ENCODE measurements around the gene ABCG1. TPM values are rescaled to one million over a fixed set of nuclear protein-coding genes. Genes with fewer than 3 reads are reported as not detected.

Gene ABCG1
- total RNA-seq, 1 donor from 2014 or later: 1.6 TPM

DNA sequence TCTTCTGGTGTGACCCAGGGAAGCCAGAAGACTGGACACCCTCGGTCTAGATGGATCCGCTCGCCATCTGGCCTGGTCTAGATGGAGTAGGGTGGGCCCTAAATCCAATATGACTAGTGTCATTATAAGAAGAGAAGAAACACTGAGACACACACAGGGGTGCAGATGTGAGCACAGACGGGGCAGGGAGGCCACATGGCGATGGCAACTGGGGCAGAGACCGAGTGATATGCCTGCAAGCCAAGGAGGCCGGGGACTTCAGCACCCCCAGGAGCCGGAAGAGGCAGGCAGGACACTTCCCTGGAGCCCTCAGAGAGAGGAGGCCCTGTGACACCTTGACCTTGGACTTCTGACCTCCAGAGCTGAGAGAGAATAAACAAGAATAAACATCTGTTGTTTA, 101.9 kb downstream of the ABCG1 start:
- no peaks in the 10 kb centered on the region for H3K9me3 Mint-ChIP-seq (ENCODE audit: low read depth)
- no peak overlapping the region for H3K27ac Mint-ChIP-seq (ENCODE audit: unreplicated experiment)
- TF ChIP-seq, protein P1, sequence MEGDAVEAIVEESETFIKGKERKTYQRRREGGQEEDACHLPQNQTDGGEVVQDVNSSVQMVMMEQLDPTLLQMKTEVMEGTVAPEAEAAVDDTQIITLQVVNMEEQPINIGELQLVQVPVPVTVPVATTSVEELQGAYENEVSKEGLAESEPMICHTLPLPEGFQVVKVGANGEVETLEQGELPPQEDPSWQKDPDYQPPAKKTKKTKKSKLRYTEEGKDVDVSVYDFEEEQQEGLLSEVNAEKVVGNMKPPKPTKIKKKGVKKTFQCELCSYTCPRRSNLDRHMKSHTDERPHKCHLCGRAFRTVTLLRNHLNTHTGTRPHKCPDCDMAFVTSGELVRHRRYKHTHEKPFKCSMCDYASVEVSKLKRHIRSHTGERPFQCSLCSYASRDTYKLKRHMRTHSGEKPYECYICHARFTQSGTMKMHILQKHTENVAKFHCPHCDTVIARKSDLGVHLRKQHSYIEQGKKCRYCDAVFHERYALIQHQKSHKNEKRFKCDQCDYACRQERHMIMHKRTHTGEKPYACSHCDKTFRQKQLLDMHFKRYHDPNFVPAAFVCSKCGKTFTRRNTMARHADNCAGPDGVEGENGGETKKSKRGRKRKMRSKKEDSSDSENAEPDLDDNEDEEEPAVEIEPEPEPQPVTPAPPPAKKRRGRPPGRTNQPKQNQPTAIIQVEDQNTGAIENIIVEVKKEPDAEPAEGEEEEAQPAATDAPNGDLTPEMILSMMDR (IDR thresholded peaks at IDR 0.05): no peak
- no peaks in the 10 kb centered on the region for H3K36me3 Mint-ChIP-seq (ENCODE audit: low read depth)
- H3K4me3 Mint-ChIP-seq (ENCODE audit: unreplicated experiment): no peak overlapping the region
- DNase-seq (ENCODE audit: low spot score): no peak
- H3K27me3 Mint-ChIP-seq (ENCODE audit: low read depth): peaks cover 23% of the 10 kb centered on the region
- H3K4me1 Mint-ChIP-seq (ENCODE audit: low read depth): peaks cover 4% of the 10 kb centered on the region

DNA sequence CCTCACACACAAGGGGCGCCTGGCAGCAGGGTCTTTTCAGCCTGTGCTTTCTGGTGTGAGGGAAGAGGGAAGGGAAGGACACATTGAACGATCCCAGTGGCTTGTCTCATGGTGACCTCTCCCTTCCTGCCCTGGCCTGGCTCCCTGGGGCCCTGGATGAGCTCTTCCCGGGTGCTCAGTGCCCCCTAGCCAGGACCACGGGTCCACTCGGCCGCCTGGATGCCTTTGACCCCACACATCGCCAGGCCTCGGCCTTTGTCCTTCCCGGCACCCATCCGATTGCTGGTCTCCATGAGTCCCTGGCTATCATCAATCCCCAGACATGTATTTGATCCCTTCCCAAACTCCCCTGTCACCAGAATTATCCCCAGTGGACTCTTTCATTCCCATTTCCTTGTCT, 102.3 kb downstream of the ABCG1 start:
- Mint-ChIP-seq H3K27me3 (ENCODE audit: low read depth) (peaks cover 25% of the 10 kb centered on the region), H3K4me3 (ENCODE audit: unreplicated experiment) (no peak overlapping the region), H3K27ac (ENCODE audit: unreplicated experiment) (no peak overlapping the region), H3K4me1 (ENCODE audit: low read depth) (peaks cover 3% of the 10 kb centered on the region), H3K36me3 (ENCODE audit: low read depth) (no peaks in the 10 kb centered on the region), H3K9me3 (ENCODE audit: low read depth) (no peaks in the 10 kb centered on the region)
- TF ChIP-seq, protein P1 (IDR thresholded peaks at IDR 0.05): no peak
- DNase-seq (ENCODE audit: low spot score): no peak

DNA sequence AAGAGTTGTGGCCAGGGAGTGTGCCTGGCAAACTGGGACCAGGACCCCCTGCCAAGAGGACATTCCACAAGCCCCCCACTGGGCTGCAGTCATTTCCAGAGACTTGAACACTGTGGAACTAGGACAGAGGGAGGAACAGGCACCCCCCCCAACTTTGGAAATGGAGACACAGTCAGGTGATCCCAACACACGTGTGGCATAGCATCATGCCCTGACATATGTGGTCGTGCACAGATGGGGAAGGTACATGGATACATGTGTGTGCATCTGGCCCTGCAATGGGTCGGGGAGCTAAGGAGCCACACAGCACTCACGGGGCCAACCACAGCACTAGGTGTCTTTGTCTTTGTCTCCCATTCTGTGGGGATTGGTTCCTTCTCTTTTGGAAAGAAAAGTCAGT, 102.9 kb downstream of the ABCG1 start:
- TF ChIP-seq, protein P1 (IDR thresholded peaks at IDR 0.05): no peak
- H3K4me3 Mint-ChIP-seq (ENCODE audit: unreplicated experiment): no peak overlapping the region
- H3K27me3 Mint-ChIP-seq (ENCODE audit: low read depth): peaks cover 27% of the 10 kb centered on the region
- no peaks in the 10 kb centered on the region for H3K36me3 Mint-ChIP-seq (ENCODE audit: low read depth)
- H3K4me1 Mint-ChIP-seq (ENCODE audit: low read depth): no peaks in the 10 kb centered on the region
- no peak for DNase-seq (ENCODE audit: low spot score)
- no peaks in the 10 kb centered on the region for H3K9me3 Mint-ChIP-seq (ENCODE audit: low read depth)
- no peak overlapping the region for H3K27ac Mint-ChIP-seq (ENCODE audit: unreplicated experiment)

DNA sequence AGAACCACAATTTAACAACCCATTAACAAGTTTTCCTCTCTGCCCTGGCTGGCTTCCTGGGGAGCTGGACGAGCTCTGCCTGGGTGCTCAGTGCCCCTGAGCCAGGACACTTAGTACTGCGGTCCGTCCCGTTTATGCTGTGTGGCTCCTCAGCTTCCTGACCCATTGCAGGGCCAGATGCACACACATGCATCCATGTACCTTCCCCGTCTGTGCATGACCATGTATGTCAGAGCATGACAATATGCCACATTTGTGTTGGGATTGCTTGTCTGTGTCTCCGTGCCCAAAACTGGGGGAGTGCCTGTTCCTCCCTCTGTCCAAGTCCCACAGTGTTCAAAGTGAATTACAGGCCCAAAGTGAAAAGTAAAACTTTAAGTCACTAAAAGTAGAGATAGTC, 106.0 kb downstream of the ABCG1 start:
- TF ChIP-seq, protein P1 (IDR thresholded peaks at IDR 0.05): no peak
- Mint-ChIP-seq H3K4me1 (ENCODE audit: low read depth) (no peaks in the 10 kb centered on the region), H3K27ac (ENCODE audit: unreplicated experiment) (no peak overlapping the region), H3K27me3 (ENCODE audit: low read depth) (peaks cover 40% of the 10 kb centered on the region), H3K9me3 (ENCODE audit: low read depth) (peaks cover 7% of the 10 kb centered on the region), H3K4me3 (ENCODE audit: unreplicated experiment) (no peak overlapping the region), H3K36me3 (ENCODE audit: low read depth) (peaks cover 3% of the 10 kb centered on the region)
- no peak for DNase-seq (ENCODE audit: low spot score)

DNA sequence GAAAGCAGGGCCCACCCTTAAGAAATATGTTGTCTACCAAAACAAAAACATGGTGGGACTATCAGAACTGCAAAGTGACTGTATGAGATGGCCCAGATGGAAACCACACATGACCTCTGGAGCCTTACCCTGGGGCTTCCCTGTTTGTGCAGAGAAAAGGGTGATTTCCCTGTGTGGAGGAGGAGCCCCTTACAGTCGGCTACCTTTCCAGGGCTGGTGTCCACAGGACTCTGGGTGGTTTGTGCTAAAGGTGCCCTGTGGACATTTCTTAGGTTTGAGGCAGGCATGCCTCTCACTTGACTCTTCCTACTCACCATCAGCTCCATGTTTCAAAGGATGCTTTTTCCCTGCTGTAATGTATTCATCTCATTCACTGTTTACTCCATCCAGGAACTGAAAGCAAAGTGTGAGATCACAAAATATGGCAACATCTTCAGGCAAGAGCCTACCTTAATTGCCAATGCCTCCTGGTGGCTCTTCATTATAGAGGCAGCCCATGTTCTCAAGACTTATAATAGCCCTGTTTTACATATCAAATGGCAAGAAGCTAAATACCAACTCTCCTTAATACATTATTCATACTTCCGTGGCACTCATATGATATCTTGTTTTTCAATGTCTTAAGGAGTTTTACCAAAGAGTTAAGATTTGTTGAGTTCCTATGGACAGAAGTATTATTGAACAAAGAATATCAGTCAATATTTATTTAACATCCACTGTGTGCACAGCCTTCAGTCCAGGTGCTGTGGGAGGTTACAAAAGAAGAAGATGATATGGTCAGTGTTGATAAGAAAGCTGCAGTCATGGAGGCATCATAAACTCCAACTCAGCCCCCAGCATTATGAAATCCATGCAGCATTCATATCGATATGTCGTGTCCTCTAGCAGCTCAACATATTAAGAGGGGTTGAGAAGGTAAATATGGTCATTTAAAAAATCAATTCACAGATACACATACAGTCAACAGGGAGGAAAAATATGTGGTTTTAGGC, 111.7 kb downstream of the ABCG1 start:
- Mint-ChIP-seq H3K4me1 (ENCODE audit: low read depth) (no peaks in the 10 kb centered on the region), H3K4me3 (ENCODE audit: unreplicated experiment) (no peak overlapping the region), H3K27me3 (ENCODE audit: low read depth) (peaks cover 29% of the 10 kb centered on the region), H3K36me3 (ENCODE audit: low read depth) (peaks cover 6% of the 10 kb centered on the region), H3K27ac (ENCODE audit: unreplicated experiment) (no peak overlapping the region), H3K9me3 (ENCODE audit: low read depth) (peaks cover 23% of the 10 kb centered on the region)
- no peak for DNase-seq (ENCODE audit: low spot score)
- TF ChIP-seq, protein P1 (IDR thresholded peaks at IDR 0.05): no peak

All from chondrocyte (in vitro differentiated cells).